ENCODE results near the gene ZBTB48. TPM values are rescaled to one million over a fixed set of nuclear protein-coding genes. Genes with fewer than 3 reads are reported as not detected.

The ZBTB48 gene
- total and polyA plus RNA-seq, 4 donors: 8.3 to 18.1 (median 13.1) TPM

DNA sequence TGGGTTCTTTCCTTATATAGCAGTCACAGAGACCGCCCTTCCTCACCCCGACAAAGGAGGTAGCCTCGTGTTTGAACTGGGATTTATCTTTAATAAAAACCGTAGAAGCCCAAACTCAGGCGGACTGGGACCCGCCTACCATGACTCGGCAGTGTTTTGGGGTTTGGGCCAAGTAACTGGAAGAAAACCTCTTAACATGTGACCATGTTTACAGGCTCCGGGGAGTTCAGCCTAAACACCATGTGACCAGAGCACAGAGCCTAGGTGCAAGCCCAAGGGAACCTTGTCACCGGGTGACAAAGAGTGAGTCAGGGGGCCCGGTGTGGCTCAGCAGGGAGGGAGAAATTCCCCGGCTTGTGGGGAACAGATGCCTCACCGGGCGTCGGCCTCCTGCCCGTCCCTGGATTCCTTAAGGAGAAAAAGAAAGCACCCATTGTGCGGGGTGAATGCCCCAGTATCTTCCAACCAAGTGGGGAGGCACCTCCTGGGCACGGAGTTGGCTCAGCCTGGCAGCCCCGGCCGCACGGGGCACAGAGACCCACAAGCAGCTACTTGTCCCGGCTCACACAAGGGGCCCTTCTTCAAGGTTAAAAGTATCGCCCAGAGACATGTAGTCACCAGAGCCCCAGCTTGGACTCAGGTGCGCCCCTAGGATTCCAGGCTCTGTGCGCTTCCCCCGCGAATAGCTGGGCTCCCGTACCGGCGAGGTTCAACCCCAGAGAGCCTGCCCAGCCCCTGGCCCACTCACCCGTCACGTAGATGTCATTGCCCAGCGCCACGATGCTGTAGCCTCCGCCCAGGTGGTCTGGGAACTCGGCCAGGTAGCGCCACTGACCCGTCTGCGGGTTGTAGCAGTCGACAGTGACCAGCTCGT is 21.5 kb downstream of the ZBTB48 start (continued):
- TF ChIP-seq FOXA1 (IDR thresholded peaks at IDR 0.05) (peak; percentile 66), SP1 (IDR thresholded peaks at IDR 0.05) (peak; percentile 54)

DNA sequence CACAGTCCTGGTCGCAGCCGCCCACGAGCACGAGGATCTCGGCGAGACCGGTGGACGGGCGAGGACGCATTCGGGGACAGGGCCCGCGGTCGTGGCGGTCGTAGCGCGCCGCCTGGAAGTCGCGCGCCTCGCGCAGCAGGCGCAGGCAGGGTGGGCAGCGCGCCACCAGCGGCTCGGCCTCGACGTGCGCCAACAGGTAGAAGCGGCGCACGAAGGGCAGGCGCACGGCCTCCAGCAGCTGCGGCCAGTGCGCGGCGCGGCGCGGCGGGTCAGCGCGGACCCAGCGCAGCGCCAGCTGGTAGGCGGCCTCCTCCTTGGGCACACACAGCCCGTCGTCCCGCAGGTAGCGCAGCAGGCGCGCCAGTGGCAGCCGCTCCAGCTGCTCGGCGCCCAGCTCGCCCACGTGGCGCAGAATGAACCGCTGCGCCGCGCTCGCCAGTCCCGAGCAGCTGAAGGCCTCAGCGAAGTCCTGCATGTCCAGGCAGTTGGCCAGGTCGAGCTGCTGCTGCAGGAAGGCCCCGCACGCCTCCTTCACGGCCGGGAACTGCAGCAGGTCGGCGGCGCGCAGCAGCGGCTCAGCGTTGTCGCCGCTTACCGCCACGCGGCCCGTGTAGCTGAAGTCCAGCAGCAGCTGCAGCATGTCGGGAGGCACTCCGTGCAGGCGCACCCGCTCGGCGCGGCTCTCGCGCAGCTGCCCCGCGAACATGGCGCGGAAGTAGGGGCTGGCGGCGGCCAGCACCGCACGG is 22.3 kb downstream of the ZBTB48 start:
- peak; percentile 67 for DNase-seq (ENCODE audit: low spot score)
- H3K9me3 ChIP-seq (ENCODE audit: control insufficient read depth in 4 of 4, low read length in 3 of 4): no peaks in the 10 kb centered on the region
- H3K4me3 ChIP-seq (ENCODE audit: low read depth in 1 of 3, low read length in 3 of 3): peak overlapping the region; percentile 73 to 82 (median 78)
- under 1% methylated on average over 103 of the region's 103 CpGs for WGBS
- no peak for TF ChIP-seq SP1 (IDR thresholded peaks at IDR 0.05)
- TF ChIP-seq RXRA (IDR thresholded peaks at IDR 0.05): no peak
- no peak for TF ChIP-seq NR2F2 (IDR thresholded peaks at IDR 0.05)
- TF ChIP-seq, protein P1, sequence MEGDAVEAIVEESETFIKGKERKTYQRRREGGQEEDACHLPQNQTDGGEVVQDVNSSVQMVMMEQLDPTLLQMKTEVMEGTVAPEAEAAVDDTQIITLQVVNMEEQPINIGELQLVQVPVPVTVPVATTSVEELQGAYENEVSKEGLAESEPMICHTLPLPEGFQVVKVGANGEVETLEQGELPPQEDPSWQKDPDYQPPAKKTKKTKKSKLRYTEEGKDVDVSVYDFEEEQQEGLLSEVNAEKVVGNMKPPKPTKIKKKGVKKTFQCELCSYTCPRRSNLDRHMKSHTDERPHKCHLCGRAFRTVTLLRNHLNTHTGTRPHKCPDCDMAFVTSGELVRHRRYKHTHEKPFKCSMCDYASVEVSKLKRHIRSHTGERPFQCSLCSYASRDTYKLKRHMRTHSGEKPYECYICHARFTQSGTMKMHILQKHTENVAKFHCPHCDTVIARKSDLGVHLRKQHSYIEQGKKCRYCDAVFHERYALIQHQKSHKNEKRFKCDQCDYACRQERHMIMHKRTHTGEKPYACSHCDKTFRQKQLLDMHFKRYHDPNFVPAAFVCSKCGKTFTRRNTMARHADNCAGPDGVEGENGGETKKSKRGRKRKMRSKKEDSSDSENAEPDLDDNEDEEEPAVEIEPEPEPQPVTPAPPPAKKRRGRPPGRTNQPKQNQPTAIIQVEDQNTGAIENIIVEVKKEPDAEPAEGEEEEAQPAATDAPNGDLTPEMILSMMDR (IDR thresholded peaks at IDR 0.05; ENCODE audit: low read depth, low read length, missing input control): no peak
- TF ChIP-seq JUND (IDR thresholded peaks at IDR 0.05): no peak
- TF ChIP-seq, protein P2, sequence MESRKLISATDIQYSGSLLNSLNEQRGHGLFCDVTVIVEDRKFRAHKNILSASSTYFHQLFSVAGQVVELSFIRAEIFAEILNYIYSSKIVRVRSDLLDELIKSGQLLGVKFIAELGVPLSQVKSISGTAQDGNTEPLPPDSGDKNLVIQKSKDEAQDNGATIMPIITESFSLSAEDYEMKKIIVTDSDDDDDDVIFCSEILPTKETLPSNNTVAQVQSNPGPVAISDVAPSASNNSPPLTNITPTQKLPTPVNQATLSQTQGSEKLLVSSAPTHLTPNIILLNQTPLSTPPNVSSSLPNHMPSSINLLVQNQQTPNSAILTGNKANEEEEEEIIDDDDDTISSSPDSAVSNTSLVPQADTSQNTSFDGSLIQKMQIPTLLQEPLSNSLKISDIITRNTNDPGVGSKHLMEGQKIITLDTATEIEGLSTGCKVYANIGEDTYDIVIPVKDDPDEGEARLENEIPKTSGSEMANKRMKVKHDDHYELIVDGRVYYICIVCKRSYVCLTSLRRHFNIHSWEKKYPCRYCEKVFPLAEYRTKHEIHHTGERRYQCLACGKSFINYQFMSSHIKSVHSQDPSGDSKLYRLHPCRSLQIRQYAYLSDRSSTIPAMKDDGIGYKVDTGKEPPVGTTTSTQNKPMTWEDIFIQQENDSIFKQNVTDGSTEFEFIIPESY (IDR thresholded peaks at IDR 0.05): no peak
- TF ChIP-seq TAF1 (conservative IDR thresholded peaks at IDR 0.05): no peak
- TF ChIP-seq, protein P3, sequence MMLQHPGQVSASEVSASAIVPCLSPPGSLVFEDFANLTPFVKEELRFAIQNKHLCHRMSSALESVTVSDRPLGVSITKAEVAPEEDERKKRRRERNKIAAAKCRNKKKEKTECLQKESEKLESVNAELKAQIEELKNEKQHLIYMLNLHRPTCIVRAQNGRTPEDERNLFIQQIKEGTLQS (IDR thresholded peaks at IDR 0.05): no peak
- no peak for TF ChIP-seq GABPA (IDR thresholded peaks at IDR 0.05 in 1 of 2, conservative IDR thresholded peaks at IDR 0.05 in 1 of 2)
- no peak for TF ChIP-seq RAD21 (IDR thresholded peaks at IDR 0.05)
- no peak for TF ChIP-seq EGR1 (IDR thresholded peaks at IDR 0.05; ENCODE audit: low read depth in 2 of 2)
- TF ChIP-seq, protein P4, sequence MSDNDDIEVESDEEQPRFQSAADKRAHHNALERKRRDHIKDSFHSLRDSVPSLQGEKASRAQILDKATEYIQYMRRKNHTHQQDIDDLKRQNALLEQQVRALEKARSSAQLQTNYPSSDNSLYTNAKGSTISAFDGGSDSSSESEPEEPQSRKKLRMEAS (IDR thresholded peaks at IDR 0.05): no peak
- TF ChIP-seq, protein P5, sequence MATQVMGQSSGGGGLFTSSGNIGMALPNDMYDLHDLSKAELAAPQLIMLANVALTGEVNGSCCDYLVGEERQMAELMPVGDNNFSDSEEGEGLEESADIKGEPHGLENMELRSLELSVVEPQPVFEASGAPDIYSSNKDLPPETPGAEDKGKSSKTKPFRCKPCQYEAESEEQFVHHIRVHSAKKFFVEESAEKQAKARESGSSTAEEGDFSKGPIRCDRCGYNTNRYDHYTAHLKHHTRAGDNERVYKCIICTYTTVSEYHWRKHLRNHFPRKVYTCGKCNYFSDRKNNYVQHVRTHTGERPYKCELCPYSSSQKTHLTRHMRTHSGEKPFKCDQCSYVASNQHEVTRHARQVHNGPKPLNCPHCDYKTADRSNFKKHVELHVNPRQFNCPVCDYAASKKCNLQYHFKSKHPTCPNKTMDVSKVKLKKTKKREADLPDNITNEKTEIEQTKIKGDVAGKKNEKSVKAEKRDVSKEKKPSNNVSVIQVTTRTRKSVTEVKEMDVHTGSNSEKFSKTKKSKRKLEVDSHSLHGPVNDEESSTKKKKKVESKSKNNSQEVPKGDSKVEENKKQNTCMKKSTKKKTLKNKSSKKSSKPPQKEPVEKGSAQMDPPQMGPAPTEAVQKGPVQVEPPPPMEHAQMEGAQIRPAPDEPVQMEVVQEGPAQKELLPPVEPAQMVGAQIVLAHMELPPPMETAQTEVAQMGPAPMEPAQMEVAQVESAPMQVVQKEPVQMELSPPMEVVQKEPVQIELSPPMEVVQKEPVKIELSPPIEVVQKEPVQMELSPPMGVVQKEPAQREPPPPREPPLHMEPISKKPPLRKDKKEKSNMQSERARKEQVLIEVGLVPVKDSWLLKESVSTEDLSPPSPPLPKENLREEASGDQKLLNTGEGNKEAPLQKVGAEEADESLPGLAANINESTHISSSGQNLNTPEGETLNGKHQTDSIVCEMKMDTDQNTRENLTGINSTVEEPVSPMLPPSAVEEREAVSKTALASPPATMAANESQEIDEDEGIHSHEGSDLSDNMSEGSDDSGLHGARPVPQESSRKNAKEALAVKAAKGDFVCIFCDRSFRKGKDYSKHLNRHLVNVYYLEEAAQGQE (IDR thresholded peaks at IDR 0.05): no peak
- no peak for TF ChIP-seq FOXA1 (IDR thresholded peaks at IDR 0.05)
- no peak for TF ChIP-seq HNF4G (IDR thresholded peaks at IDR 0.05)
- H3K27ac ChIP-seq (ENCODE audit: low read depth in 1 of 2, low read length in 2 of 2): peak overlapping the region; percentile 82 to 98
- H3K36me3 ChIP-seq (ENCODE audit: control insufficient read depth in 4 of 4, insufficient read depth in 3 of 4, low read depth in 1 of 4, low read length in 3 of 4): peaks cover 4 to 10% (median 6%) of the 10 kb centered on the region in 4 donors
- H3K9ac ChIP-seq (ENCODE audit: low read depth in 1 of 2, low read length in 2 of 2): peak overlapping the region; percentile 61 to 81
- peaks cover 11 to 54% (median 40%) of the 10 kb centered on the region in 4 donors for H3K4me1 ChIP-seq (ENCODE audit: control insufficient read depth in 4 of 4, insufficient read depth in 4 of 4, low read length in 3 of 4)
- no peaks in the 10 kb centered on the region for H3K27me3 ChIP-seq (ENCODE audit: control insufficient read depth in 4 of 4, insufficient read depth in 4 of 4, low read length in 3 of 4)
